MM.1S (cell line): ENCODE data around the gene PLCB4.

Experiments used
- CTCF ChIP-seq: fragments of 300-600 bp; sonication (generic); IDR thresholded peaks from 2 replicates; pipeline ENCODE4 v1.5.1; 2016; ENCODE audit warnings: antibody characterized with exemption, low read length, mixed read lengths
- EZH2 ChIP-seq: fragments of 300-600 bp; sonication (generic); optimal IDR thresholded peaks from 2 replicates; pipeline ENCODE3; 2017; ENCODE audit warnings: low read depth, mild to moderate bottlenecking, antibody characterized with exemption, low read length, mixed read lengths

DNA sequence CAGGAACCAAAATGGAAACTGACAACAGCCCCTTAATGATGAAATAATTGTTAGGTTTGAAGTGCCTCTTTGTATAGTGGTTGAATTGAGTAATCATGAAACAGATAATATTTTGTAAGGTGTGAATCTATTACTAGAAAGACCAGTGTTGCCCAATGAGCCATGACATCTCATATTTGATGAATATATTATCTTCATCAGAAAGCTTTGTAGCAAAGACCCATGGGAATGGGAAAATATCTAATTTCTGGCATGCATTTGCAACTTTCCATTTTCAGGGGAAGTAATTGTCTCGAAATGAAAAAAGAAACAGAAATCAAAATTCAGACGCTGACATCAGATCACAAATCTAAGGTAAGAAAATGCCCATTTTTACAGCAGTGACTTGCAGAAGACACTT lies 388.2 kb downstream of the PLCB4 start:
- TF ChIP-seq EZH2 (no peak), CTCF (no peak)
